COR-L47 (cell line): Measurements from ENCODE around the gene GAS7.

ENCODE experiments used
- DNase-seq: peaks from one replicate; lab custom pipeline; 2025; lab: John Stamatoyannopoulos, UW

GAS7 gene

GRCh38 chr17:10200645-10201044 is 2.2 kb upstream of the GAS7 start:
- no peak for DNase-seq

- no peak for DNase-seq
These were observed 1.6 kb upstream of the GAS7 start for GRCh38 chr17:10200016-10200415.

GRCh38 chr17:10197721-10198508 is 491 bp downstream of the GAS7 start:
- no peak for DNase-seq

DNA sequence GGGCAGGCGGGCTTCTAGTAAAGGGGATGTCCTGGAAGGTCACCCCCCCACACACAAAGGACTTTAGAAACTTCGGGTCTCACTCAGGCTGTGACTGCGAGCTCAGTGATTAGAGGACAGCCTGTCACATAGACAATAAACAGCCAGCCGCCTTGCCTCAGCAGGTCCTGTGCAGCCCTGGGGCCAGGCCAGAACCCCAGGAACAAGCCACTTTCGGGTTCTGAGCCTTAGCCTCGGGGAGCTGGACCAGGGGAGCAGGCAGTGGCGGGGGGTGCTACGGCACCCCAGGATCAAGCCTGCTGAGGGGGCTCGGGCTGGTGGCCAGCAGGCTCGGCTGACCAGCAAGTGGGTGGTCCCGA is 1.1 kb downstream of the GAS7 start:
- no peak for DNase-seq

DNA sequence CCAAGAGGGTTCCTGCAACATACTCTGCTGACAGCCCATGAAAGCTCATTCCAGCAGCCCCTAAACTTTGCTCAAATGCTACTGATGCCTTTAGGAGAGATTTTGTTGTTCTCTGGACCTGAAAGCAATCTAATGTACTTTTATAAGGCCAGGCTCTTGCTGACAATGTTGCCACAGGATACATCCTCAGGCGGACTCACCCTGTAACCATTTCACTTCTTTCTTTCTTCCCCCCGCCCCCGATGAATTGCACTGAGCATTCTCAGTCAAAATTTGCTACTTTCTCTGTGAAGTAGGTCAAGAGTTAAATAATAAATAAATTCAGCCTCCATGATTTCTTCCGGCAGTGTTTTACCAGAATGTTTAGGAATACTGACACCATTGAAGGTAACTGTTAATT is 1.5 kb downstream of the GAS7 start:
- no peak for DNase-seq

DNA sequence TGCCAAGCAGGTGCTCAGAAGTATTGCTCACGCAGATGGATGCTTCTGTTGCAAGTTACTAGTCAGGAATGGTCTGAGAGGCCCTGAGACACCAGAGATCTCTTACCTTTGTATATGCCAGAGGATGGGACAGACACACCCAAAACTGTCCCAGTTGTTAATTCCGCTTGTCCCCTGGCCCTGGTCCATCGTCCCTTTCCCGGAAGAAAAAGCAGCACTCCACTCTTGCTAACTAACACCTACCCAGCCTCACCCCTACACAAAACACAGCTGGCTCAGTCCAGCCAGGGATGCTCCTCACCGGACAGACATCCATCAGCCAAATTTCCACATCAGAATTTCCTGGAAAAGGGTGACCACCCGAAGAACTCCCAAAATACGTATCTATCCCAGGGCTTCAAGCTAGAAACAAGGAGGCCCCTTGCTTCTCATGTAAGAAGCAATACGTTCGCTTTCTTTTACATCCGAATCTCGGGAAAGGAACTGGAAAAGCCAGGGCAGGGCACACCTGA is 2.0 kb downstream of the GAS7 start:
- DNase-seq, result no peak

DNA sequence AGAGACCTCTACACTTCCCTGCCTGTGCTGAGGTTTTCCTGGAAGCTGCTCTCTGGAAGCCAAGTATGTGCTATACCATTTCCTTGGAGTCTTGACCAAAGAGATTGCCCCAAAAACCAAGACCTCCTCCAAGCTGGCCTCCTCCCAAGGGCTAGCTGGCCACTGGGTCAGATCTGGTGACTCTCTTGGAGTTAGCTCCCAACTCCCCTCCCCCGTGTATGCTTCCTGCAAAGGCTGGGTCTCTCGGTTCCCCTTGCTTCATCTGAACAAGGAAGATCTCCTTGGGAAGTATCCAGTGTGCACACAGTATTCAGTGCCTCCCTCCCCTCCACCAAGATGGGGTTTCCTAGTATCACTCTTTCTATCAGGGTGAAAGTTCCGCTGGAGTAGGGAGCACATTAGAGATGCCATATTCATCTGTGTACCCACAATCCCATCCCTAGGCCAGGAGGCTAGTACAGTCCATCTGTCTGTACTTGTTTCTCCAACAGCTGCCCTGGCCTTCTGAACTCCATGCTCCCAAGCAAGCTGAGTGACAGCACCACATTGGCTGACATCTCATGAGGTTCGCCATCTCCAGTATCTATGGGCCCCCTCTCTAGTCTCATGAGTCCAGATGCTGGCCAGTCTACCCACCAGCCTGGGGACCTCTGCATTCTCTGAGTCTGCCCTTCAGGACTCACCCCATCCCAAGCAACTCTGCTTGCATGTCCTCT is 3.2 kb downstream of the GAS7 start:
- no peak for DNase-seq

DNA sequence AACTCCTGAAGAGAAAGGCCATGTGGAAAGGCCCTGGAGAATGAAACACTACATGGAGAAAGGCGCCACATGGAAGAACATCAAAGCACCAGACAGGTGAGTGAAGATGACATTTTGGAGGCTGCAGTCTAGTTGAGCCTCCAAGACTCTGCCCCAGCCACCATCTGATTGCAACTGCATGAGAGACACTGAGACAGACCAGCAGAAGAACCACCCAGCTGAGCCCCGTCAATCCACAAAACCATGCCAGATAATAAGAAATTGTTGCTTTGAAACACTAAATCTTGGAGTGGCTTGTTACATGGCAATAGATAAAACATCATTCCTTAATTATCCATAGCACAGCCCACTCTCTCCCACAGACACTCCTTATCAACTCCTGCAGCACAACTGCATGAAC is 4.8 kb downstream of the GAS7 start:
- no peak for DNase-seq

DNA sequence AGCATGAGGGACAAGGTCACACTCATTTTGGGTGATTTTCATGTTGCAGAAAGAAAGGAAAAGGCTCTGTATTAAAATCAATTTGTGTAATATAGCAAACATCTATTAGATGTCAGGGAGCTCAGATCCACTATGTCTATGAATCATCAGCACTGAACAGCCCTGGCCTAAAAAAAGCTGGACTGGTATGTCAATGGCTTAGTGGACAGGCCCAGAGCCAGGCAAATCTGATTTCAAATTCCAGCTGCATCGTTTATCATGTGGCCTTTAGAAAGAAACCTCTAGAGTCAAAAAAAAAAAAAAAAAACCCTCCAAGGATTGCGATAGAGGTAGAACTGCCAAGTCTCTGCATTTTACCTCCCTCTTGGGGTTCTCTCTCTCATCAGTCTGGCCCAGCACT is 5.4 kb downstream of the GAS7 start:
- no peak for DNase-seq

DNA sequence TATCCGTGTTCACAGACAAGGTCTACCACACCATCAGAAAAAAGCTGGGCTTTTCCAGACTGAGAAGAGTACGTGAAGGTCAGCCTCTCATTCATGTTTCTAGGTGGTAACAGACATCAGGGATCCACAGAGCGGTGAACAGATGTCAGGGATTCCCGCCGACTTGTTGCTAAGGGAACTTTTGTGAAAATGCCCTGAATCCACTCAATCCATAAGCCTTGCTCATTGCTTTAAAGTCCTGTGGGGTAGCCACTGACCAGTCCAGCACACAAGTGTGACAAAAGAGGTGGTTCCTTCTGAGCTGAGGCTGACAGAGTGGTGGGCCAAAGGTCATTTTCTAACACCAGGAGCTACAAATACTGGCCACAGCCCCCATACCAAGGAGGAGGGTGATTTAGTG is 5.9 kb downstream of the GAS7 start:
- no peak for DNase-seq

DNA sequence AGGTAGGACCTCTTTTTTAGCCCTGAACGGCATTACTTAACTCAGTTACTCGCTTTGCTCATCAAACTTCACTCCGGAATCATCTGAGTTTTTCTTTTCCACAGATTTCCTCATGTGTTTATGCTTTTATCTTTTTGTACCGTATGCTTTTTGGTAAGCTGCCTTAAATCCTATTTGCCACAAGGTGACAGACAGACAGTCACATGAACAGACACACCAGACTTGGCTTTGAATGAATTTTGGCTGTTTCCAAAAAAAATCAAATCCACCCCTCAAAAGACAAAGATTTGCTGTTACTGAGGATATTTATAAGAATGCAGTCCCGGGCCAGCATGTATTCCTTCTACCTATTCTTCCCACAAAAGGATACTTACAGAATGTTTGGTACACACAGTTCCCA is 10.9 kb downstream of the GAS7 start:
- DNase-seq, result no peak

GRCh38 chr17:10186771-10187410 is 11.5 kb downstream of the GAS7 start:
- no peak for DNase-seq

DNA sequence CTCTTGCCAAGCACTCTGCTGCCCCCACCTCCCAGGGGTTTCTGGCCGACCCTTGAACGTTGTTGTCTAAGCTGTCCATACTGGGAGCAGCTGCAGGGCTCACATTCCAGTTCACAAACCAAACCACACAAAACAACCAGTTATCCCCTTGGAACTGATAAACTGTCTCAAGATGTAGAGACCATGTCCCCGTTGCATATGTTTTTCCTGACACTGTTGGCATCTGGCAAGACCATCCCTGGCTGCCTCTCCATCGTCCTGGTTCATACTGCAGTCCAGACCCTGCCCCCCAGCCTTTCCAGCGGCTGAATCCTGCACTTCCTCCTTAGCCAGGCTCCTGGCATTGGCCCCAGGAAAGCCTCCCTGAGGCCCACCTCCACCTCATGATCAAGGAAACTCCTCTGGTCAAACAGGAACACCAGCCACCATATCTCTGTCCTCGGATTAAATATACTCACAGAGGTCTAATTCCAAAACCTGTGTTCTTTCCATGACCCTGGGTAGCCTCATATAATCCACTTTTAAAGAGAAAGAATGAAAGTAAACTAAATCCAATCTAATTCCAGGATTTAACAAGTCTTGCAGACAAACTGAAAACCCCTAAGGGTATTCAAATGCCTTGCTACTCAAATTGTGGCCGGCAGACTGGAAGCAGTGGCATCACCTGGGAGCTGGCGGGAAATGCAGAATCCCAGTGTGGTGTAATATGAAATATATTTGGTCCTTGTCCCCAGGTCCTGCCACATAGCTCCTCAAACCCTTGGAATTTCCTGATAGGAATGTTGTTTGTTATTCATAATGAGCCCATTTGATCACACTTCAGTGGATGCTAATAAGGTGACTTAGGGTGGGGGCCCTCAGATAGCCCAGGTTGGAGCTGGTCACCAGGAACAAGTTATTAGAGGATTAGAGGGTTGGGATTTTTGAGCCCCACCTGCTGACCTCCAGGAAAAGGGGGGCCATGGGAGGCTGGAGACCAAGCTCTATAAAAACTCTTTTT is 14.2 kb downstream of the GAS7 start:
- DNase-seq, result no peak

GRCh38 chr17:10182785-10183184 is 15.6 kb downstream of the GAS7 start:
- DNase-seq, result no peak

GRCh38 chr17:10178506-10178991 is 19.9 kb downstream of the GAS7 start:
- DNase-seq, result no peak

DNA sequence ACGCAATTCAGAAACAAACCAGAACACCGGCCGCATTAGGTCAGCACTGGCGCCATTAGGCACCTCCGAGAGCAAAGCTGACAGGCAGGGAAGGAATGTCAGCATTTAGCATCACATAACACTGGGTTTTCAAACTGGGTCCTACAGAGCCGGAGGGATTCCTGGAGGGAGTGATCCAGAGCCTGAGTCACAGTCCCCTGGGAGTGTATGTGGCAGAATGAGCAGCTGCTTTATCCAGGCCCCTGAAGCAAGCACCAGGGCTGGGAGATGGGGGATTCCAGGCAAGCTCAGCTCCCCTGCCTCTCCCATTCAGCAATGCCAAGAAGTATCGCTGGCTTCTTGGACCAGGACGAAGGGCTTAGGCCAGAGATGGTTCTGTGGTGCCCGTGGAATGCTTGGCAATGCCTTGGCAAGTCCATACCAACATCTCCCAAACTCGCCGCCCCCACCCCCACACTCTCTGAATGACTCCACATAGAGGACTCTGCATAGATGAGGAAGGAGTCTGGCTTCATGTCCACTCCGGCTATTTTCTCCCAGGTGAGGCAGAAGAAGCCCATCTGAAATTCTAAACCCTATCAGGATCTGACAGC is 20.4 kb downstream of the GAS7 start:
- DNase-seq, result no peak

- DNase-seq, result no peak
These were observed 21.1 kb downstream of the GAS7 start for GRCh38 chr17:10177131-10177912.

GRCh38 chr17:10173913-10174312 is 24.5 kb downstream of the GAS7 start:
- no peak for DNase-seq

- DNase-seq, result no peak
These were observed 25.6 kb downstream of the GAS7 start for GRCh38 chr17:10172778-10173177.

DNA sequence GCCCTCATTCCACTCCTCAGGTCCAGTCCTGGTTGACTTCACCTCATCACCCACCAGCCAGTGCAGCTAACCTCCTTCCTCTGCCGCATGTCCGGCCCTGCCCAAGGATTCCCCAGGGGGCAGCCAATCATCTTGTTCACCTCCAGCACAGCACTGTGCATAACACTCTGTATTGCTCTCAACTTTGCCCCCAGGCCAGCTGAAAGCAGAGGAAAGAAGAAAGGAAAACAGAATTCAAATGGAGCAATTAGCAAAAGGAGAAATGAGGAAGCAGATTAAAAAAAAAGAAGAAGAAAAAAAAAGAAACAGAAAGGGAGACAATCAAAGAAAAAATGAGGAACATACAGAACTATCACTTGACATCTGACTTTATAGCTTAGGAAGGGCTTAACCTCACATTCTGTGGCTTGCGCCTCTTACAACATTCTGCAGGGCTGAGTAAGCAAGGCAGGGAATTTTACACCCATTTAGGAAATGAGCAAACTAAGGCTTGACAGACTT is 26.1 kb downstream of the GAS7 start:
- DNase-seq, result no peak
